GM23248 (cell line): ENCODE results near the gene KDF1.
"Not testable (repeated sequence)": the region's sequence is repeated elsewhere in the genome, so short reads cannot be mapped to it uniquely, and the experiment has no call there.

ENCODE experiments used
- EZH2 ChIP-seq: fragments of 200-600 bp; sonication (generic); IDR thresholded peaks from 2 replicates; pipeline ENCODE4 v1.6.1; 2018; ENCODE audit warnings: antibody characterized with exemption, mild to moderate bottlenecking; ENCODE audit not compliant: insufficient read depth, poor library complexity, severe bottlenecking
- EZH2phosphoT487 ChIP-seq: fragments of 200-600 bp; sonication (generic); IDR thresholded peaks from 2 replicates; pipeline ENCODE4 v1.6.1; 2018; ENCODE audit warnings: antibody characterized with exemption, moderate library complexity, mild to moderate bottlenecking, low read depth; ENCODE audit not compliant: insufficient read depth

DNA sequence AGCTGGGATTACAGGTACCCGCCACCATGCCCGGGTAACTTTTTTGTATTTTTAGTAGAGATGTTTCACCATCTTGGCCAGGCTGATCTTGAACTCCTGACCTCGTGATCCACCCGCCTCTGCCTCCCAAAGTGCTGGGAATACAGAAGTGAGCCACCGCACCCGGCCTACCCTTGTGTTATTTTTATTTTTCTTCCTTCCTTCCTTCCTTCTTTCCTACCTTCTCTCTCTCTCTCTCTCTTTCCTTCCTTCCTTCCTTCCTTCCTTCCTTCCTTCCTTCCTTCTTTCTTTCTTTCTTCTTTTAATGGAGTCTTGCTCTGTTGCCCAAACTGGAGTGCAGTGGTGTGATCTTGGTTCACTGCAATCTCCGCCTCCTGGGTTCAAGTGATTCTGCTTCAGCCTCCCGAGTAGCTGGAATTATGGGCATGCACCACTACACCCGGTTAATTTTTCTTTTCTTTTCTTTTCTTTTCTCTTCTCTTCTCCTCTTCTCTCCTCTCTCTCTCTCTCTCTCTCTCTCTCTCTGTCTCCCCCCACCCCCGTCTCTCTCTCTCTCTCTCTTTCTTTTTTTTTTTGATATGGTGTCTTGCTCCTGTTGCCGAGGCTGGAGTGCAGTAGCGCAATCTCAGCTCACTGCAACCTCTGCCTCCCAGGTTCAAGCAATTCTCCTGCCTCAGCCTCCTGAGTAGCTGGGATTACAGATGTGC, 29.3 kb upstream of the KDF1 start:
- TF ChIP-seq EZH2, EZH2phosphoT487: not testable (repeated sequence)
